Hepatocyte (in vitro differentiated cells): ENCODE measurements around the gene NR2E1.

ENCODE experiments used
- EZH2 ChIP-seq: fragments of 200-600 bp; sonication (generic); IDR thresholded peaks from 2 replicates; pipeline ENCODE4 v1.6.1; 2016; ENCODE audit warnings: antibody characterized with exemption, mild to moderate bottlenecking, borderline replicate concordance
- EZH2phosphoT487 ChIP-seq: fragments of 200-600 bp; sonication (generic); IDR thresholded peaks from one replicate; pipeline ENCODE4 v1.6.1; 2018; ENCODE audit warnings: antibody characterized with exemption, mild to moderate bottlenecking, low read depth, moderate library complexity; ENCODE audit not compliant: unreplicated experiment, severe bottlenecking
- TF ChIP-seq, protein P1 (sequence below): fragments of 200-600 bp; sonication (generic); IDR thresholded peaks from 2 replicates; pipeline ENCODE4 v1.5.1; 2016; ENCODE audit warnings: antibody characterized with exemption, mild to moderate bottlenecking; ENCODE audit not compliant: poor library complexity

DNA sequence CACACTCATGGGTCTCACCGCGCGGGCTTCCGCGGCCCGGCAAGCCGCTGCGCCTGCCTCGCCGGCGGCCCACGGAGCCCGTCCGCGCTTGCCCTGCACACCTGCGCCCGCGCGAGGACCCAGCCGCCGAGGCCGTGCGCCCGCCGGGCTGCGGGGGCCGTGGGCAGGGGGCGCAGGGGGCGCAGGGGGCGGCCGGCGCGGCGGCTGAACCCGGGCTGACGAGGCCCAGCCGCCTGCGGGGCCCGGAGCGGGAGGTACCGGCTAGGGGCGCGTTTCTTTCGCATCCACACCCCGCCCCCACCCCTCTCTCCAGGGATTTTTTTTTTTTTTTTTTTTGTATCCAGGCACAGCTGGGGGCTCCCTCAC is 47.5 kb upstream of the NR2E1 start:
- TF ChIP-seq, protein P1, sequence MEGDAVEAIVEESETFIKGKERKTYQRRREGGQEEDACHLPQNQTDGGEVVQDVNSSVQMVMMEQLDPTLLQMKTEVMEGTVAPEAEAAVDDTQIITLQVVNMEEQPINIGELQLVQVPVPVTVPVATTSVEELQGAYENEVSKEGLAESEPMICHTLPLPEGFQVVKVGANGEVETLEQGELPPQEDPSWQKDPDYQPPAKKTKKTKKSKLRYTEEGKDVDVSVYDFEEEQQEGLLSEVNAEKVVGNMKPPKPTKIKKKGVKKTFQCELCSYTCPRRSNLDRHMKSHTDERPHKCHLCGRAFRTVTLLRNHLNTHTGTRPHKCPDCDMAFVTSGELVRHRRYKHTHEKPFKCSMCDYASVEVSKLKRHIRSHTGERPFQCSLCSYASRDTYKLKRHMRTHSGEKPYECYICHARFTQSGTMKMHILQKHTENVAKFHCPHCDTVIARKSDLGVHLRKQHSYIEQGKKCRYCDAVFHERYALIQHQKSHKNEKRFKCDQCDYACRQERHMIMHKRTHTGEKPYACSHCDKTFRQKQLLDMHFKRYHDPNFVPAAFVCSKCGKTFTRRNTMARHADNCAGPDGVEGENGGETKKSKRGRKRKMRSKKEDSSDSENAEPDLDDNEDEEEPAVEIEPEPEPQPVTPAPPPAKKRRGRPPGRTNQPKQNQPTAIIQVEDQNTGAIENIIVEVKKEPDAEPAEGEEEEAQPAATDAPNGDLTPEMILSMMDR = no peak
- TF ChIP-seq EZH2phosphoT487 = no peak
- no peak for TF ChIP-seq EZH2
